Measurements from ENCODE around the gene USP6NL. TPM values are rescaled to one million over a fixed set of nuclear protein-coding genes. Genes with fewer than 3 reads are reported as not detected.
A peak's percentile ranks its signal among the peaks of the same experiment; 100 is the strongest.
"Not testable (repeated sequence)": the region's sequence is repeated elsewhere in the genome, so short reads cannot be mapped to it uniquely, and the experiment has no call there.

USP6NL gene
- 17.9 and 27.1 TPM in 2 replicates for total RNA-seq

GRCh38 chr10:11611248-11612020 is at the start of gene USP6NL:
USP6NL (minus strand) TSS chr10:11611650; CDS start chr10:11597634, 14,016 bp downstream.
- peak; percentile 89 for DNase-seq

- DNase-seq, result no peak
Observed at GRCh38 chr10:11658801-11659368, 47.4 kb upstream of the USP6NL start.

- DNase-seq, result no peak
Observed at GRCh38 chr10:11655836-11656235, 44.4 kb upstream of the USP6NL start.

GRCh38 chr10:11654659-11655058 is 43.2 kb upstream of the USP6NL start:
- no peak for DNase-seq

GRCh38 chr10:11653758-11654471 is 42.5 kb upstream of the USP6NL start:
- DNase-seq, result no peak

GRCh38 chr10:11647676-11648075 is 36.2 kb upstream of the USP6NL start:
- peak; percentile 84 for DNase-seq

- DNase-seq, result no peak
Observed at GRCh38 chr10:11646450-11646849, 35.0 kb upstream of the USP6NL start.

GRCh38 chr10:11643039-11643438 is 31.6 kb upstream of the USP6NL start:
- no peak for DNase-seq

- no peak for DNase-seq
Observed at GRCh38 chr10:11642566-11642965, 31.1 kb upstream of the USP6NL start.

GRCh38 chr10:11639849-11640764 is 28.7 kb upstream of the USP6NL start:
- no peak for DNase-seq

- no peak for DNase-seq
Observed at GRCh38 chr10:11639362-11639761, 27.9 kb upstream of the USP6NL start.

GRCh38 chr10:11638055-11638698 is 26.7 kb upstream of the USP6NL start:
- DNase-seq, result no peak

- no peak for DNase-seq
Observed at GRCh38 chr10:11636697-11637303, 25.4 kb upstream of the USP6NL start.

- DNase-seq, result no peak
Observed at GRCh38 chr10:11631890-11632587, 20.6 kb upstream of the USP6NL start.

- no peak for DNase-seq
Observed at GRCh38 chr10:11631291-11631690, 19.8 kb upstream of the USP6NL start.

- no peak for DNase-seq
Observed at GRCh38 chr10:11629731-11630130, 18.3 kb upstream of the USP6NL start.

- DNase-seq, result not testable (repeated sequence)
Observed at GRCh38 chr10:11627941-11628340, 16.5 kb upstream of the USP6NL start.

- DNase-seq, result no peak
Observed at GRCh38 chr10:11626071-11626470, 14.6 kb upstream of the USP6NL start.

GRCh38 chr10:11625019-11625735 is 13.7 kb upstream of the USP6NL start:
- no peak for DNase-seq

- no peak for DNase-seq
Observed at GRCh38 chr10:11617233-11617632, 5.8 kb upstream of the USP6NL start.

Measured in dermis blood vessel endothelial cell (primary cell).